H9 (cell line): Measurements from ENCODE around the gene DHX58. TPM values are rescaled to one million over a fixed set of nuclear protein-coding genes. Genes with fewer than 3 reads are reported as not detected.
A peak's percentile ranks its signal among the peaks of the same experiment; 100 is the strongest.

ENCODE experiments used
- DNase-seq: peaks from one replicate; pipeline ENCODE4 v3.0.0-alpha.2; 2017
- H2AFZ ChIP-seq: one replicate; pipeline ENCODE4 v1.6.1; 2013; ENCODE audit warnings: mild to moderate bottlenecking, low read length, control low read depth, moderate library complexity
- H2AK5ac ChIP-seq: 2 replicates; pipeline ENCODE4 v1.6.1; 2013; ENCODE audit warnings: low read length, control low read depth, mixed read lengths; ENCODE audit not compliant: insufficient read length
- H2BK120ac ChIP-seq: one replicate; pipeline ENCODE4 v1.6.1; 2013; ENCODE audit warnings: low read depth, mild to moderate bottlenecking, low read length, control low read depth, inconsistent platforms; ENCODE audit not compliant: poor library complexity, severe bottlenecking
- H2BK12ac ChIP-seq: 2 replicates; pipeline ENCODE4 v1.6.1; 2013; ENCODE audit warnings: low read length, control low read depth, mixed read lengths, low read depth; ENCODE audit not compliant: insufficient read length
- H2BK15ac ChIP-seq: 2 replicates; pipeline ENCODE4 v1.6.1; 2013; ENCODE audit warnings: low read depth, low read length, control low read depth
- H2BK20ac ChIP-seq: one replicate; pipeline ENCODE4 v1.6.1; 2013; ENCODE audit warnings: low read depth, mild to moderate bottlenecking, low read length, control low read depth, inconsistent platforms; ENCODE audit not compliant: poor library complexity, severe bottlenecking
- H2BK5ac ChIP-seq: 2 replicates; pipeline ENCODE4 v1.6.1; 2013; ENCODE audit warnings: low read length, control low read depth, mixed read lengths; ENCODE audit not compliant: insufficient read length
- H3K14ac ChIP-seq: 2 replicates; pipeline ENCODE4 v1.6.1; 2013; ENCODE audit warnings: low read length, control low read depth; ENCODE audit not compliant: insufficient read depth
- H3K18ac ChIP-seq: 2 replicates; pipeline ENCODE4 v1.6.1; 2013; ENCODE audit warnings: low read depth, mild to moderate bottlenecking, mixed read lengths, low read length, control low read depth; ENCODE audit not compliant: insufficient read length
- H3K23ac ChIP-seq: 2 replicates; pipeline ENCODE4 v1.6.1; 2013; ENCODE audit warnings: low read length, control low read depth, mixed read lengths, low read depth; ENCODE audit not compliant: insufficient read length
- H3K23me2 ChIP-seq: 2 replicates; pipeline ENCODE4 v1.6.1; 2013; ENCODE audit warnings: low read depth, mild to moderate bottlenecking, mixed read lengths, low read length, control low read depth; ENCODE audit not compliant: insufficient read length, poor library complexity, severe bottlenecking
- H3K27ac ChIP-seq: 2 replicates; pipeline ENCODE4 v1.5.1; 2013; ENCODE audit warnings: low read length, control low read depth, mixed read lengths, low read depth; ENCODE audit not compliant: insufficient read length
- H3K27me3 ChIP-seq: 2 replicates; pipeline ENCODE4 v1.6.1; 2013; ENCODE audit warnings: low read length, control low read depth, inconsistent platforms; ENCODE audit not compliant: insufficient read depth
- H3K4ac ChIP-seq: 2 replicates; pipeline ENCODE4 v1.6.1; 2013; ENCODE audit warnings: low read depth, mild to moderate bottlenecking, control low read depth, inconsistent platforms, low read length, moderate library complexity
- H3K4me1 ChIP-seq: 2 replicates; pipeline ENCODE4 v1.6.1; 2013; ENCODE audit warnings: low read length, control low read depth, inconsistent platforms; ENCODE audit not compliant: insufficient read depth
- H3K4me2 ChIP-seq: 2 replicates; pipeline ENCODE4 v1.6.1; 2013; ENCODE audit warnings: low read length, control low read depth, mixed read lengths; ENCODE audit not compliant: insufficient read length, insufficient read depth
- H3K56ac ChIP-seq: 2 replicates; pipeline ENCODE4 v1.6.1; 2013; ENCODE audit warnings: low read depth, mild to moderate bottlenecking, mixed read lengths, low read length, control low read depth; ENCODE audit not compliant: insufficient read length
- H3K79me1 ChIP-seq: 2 replicates; pipeline ENCODE4 v1.6.1; 2013; ENCODE audit warnings: low read depth, mild to moderate bottlenecking, moderate library complexity, low read length, control low read depth, inconsistent platforms; ENCODE audit not compliant: insufficient read depth, poor library complexity, severe bottlenecking
- H3K79me2 ChIP-seq: 2 replicates; pipeline ENCODE4 v1.6.1; 2013; ENCODE audit warnings: low read length, control low read depth, inconsistent platforms; ENCODE audit not compliant: insufficient read depth
- H3K9ac ChIP-seq: 2 replicates; pipeline ENCODE4 v1.6.1; 2013; ENCODE audit warnings: low read length, control low read depth, mixed read lengths; ENCODE audit not compliant: insufficient read length; ENCODE audit errors: extremely low read depth
- H3K9me3 ChIP-seq: one replicate; pipeline ENCODE4 v1.6.1; 2013; ENCODE audit warnings: low read depth, low read length, inconsistent platforms; ENCODE audit not compliant: control insufficient read depth
- H3T11ph ChIP-seq: one replicate; pipeline ENCODE4 v1.6.1; 2013; ENCODE audit warnings: mild to moderate bottlenecking, low read length, control low read depth, inconsistent platforms
- H4K20me1 ChIP-seq: one replicate; pipeline ENCODE4 v1.6.1; 2013; ENCODE audit not compliant: control insufficient read depth, insufficient read length, insufficient read depth
- H4K5ac ChIP-seq: 2 replicates; pipeline ENCODE4 v1.6.1; 2013; ENCODE audit warnings: low read depth, mild to moderate bottlenecking, mixed read lengths, low read length, control low read depth; ENCODE audit not compliant: insufficient read length
- H4K8ac ChIP-seq: replicated peaks from 2 replicates; pipeline ENCODE4 v1.6.1; 2013; ENCODE audit warnings: low read length, control low read depth, mixed read lengths, low read depth; ENCODE audit not compliant: insufficient read length
- H4K91ac ChIP-seq: 2 replicates; pipeline ENCODE4 v1.6.1; 2013; ENCODE audit warnings: low read depth, mild to moderate bottlenecking, moderate library complexity, mixed read lengths, low read length, control low read depth; ENCODE audit not compliant: insufficient read length
- H3K27ac Mint-ChIP-seq, 3 experiments: 2 replicates in 2 of 3; 3 replicates in 1 of 3; pipeline ENCODE4 v1.8.0; 2020 to 2021; ENCODE audit warnings: mixed read lengths in 3 of 3, mild to moderate bottlenecking in 1 of 3, moderate library complexity in 1 of 3
- H3K27me3 Mint-ChIP-seq: 2 replicates; pipeline ENCODE4 v1.8.0; 2021; ENCODE audit warnings: low read depth, mild to moderate bottlenecking, moderate library complexity, mixed read lengths
- H3K36me3 Mint-ChIP-seq, 3 experiments: 2 replicates in 2 of 3; 3 replicates in 1 of 3; pipeline ENCODE4 v1.8.0; 2020 to 2021; ENCODE audit warnings: low read depth in 3 of 3, mixed read lengths in 3 of 3; ENCODE audit not compliant: insufficient read depth in 1 of 3
- H3K4me1 Mint-ChIP-seq, 2 experiments: 2 replicates each; pipeline ENCODE4 v1.8.0; 2020; ENCODE audit warnings: mixed read lengths in 2 of 2
- H3K4me3 Mint-ChIP-seq, 2 experiments: 2 replicates in 1 of 2; 3 replicates in 1 of 2; pipeline ENCODE4 v1.8.0; 2020 to 2021; ENCODE audit warnings: mild to moderate bottlenecking in 2 of 2, mixed read lengths in 2 of 2, moderate library complexity in 1 of 2
- H3K9me3 Mint-ChIP-seq, 2 experiments: 2 replicates in 1 of 2; 3 replicates in 1 of 2; pipeline ENCODE4 v1.8.0; 2020; ENCODE audit warnings: mild to moderate bottlenecking in 2 of 2, mixed read lengths in 2 of 2, moderate library complexity in 1 of 2
- CTCF ChIP-seq: fragments of 200-600 bp; sonication (generic); conservative IDR thresholded peaks from 3 replicates; pipeline ENCODE4 v1.8.0; 2021; ENCODE audit warnings: antibody characterized with exemption, mild to moderate bottlenecking
- WGBS: extraction: QIAGEN DNeasy Blood & Tissue Kit; methylation state at CpG from one replicate; pipeline ENCODE4 v1.1.7; 2013; ENCODE audit warnings: missing lambda C conversion rate, low lambda C conversion rate, mixed read lengths; ENCODE audit not compliant: insufficient read length; ENCODE audit errors: extremely low coverage; 5-methylcytosine and 5-hydroxymethylcytosine counted together
- total RNA-seq: library from RNA; stranded (reverse); gene quantifications from 2 replicates; pipeline ENCODE4 v1.2.1, GENCODE V29; 2021

DHX58 gene
- total RNA-seq, 1 experiment from 2014 or later: 3.9 TPM

- Histone ChIP-seq H3K27ac (no peak overlapping the region), H3K56ac (no peak overlapping the region), H4K5ac (no peak overlapping the region), H3K14ac (no peak overlapping the region), H3K79me2 (no peaks in the 10 kb centered on the region), H3K18ac (no peak overlapping the region), H2BK20ac (no peak overlapping the region), H3K27me3 (peaks cover 12% of the 10 kb centered on the region; the same call in 1 of the 2 replicates), H2BK12ac (no peak overlapping the region), H4K91ac (no peak overlapping the region), H3K9me3 (no peaks in the 10 kb centered on the region), H2AK5ac (no peak overlapping the region), H3K79me1 (no peaks in the 10 kb centered on the region), H3K4ac (no peak overlapping the region), H3K4me1 (no peaks in the 10 kb centered on the region), H2BK15ac (no peak overlapping the region), H2BK120ac (no peak overlapping the region), H4K20me1 (no peaks in the 10 kb centered on the region), H3T11ph (no peak overlapping the region), H4K8ac (no peak overlapping the region), H3K4me2 (peak overlapping the region; percentile 24), H2BK5ac (no peak overlapping the region), H3K23me2 (peaks cover 9% of the 10 kb centered on the region), H3K9ac (no peak overlapping the region), H3K23ac (no peak overlapping the region), H2AFZ (no peak overlapping the region)
- Mint-ChIP-seq H3K4me3 (peak overlapping the region in 1 of 2 experiments; percentile 53; a peak in 2 of 5 replicates), H3K27ac (no peak overlapping the region; a peak in 1 of 7 replicates), H3K27me3 (peaks cover 37% of the 10 kb centered on the region), H3K36me3 (no peaks in the 10 kb centered on the region), H3K9me3 (no peaks in the 10 kb centered on the region), H3K4me1 (peaks cover 25 to 32% of the 10 kb centered on the region in 2 experiments)
- no peak for TF ChIP-seq CTCF
- DNase-seq: no peak
- no CpG with 5 or more reads among the region's 14 CpGs for WGBS
These were observed 13.6 kb downstream of the DHX58 start for GRCh38 chr17:42098730-42099399.
